HG03135 (cell line): ENCODE measurements around the gene DGKH.
A peak's percentile ranks its signal among the peaks of the same experiment; 100 is the strongest.
"Not testable (repeated sequence)": the region's sequence is repeated elsewhere in the genome, so short reads cannot be mapped to it uniquely, and the experiment has no call there.

Experiments used
- ATAC-seq: cut with Tn5 transposase; IDR thresholded peaks from one replicate; pipeline ENCODE4 v1.9.1; 2021; ENCODE audit warnings: mild to moderate bottlenecking, moderate library complexity; ENCODE audit not compliant: unreplicated experiment

DGKH gene

GRCh38 chr13:42223681-42224080 lies 175.2 kb downstream of the DGKH start:
- ATAC-seq = no peak

DNA sequence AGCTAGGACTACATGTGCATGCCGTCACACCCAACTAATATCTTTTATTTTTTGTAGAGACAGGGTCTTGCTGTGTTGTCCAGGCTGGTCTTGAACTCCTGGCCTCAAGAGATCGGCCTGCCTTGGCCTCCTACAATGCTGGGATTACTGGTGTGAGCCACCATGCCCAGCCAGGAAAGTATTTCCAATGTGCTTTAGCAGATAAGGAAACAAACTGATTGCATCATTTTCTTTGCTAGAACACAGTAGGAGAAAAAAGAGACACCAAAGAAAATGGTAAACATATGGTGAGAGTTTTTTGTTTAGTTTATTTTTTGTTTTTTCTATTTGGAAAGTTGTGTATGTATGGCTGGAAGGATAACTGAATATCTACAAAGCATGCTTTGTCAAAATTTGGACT lies 176.6 kb downstream of the DGKH start:
- ATAC-seq = no peak

DNA sequence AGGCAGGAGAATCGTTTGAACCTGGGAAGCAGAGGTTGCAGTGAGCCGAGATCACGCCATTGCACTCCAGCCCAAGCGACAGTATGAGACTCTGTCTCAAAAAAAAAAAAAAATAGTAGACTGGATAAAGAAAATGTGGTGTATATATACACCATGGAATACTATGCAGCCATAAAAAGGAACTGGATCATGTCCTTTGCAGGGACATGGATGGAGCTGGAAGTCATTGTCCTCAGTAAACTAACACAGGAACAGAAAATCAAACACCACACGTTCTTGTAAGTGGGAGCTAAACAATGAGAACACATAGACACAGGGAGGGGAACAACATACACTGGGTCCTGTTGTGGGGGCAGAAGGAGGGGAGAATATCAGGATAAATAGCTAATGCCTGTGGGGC lies 178.3 kb downstream of the DGKH start:
- not testable (repeated sequence) for ATAC-seq

DNA sequence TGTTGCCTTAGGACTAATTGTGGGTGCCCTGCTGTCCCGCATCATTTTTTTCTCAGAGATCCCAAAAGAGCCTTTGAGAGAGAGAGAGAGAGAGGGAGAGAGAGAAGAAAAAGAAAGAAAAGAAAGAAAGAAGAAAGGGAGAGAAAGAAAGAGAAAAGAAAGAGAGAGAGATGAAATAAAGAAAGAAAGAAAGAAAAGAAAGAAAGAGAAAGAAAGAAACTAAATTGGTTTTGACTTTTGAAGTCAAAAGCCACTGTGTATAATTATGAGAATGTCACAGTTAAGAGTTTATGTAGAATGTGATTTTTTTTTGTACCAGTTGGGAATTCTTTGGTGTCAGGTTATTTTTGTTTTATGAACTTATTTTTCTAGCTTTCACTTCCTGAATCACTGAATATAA lies 180.1 kb downstream of the DGKH start:
- no peak for ATAC-seq

DNA sequence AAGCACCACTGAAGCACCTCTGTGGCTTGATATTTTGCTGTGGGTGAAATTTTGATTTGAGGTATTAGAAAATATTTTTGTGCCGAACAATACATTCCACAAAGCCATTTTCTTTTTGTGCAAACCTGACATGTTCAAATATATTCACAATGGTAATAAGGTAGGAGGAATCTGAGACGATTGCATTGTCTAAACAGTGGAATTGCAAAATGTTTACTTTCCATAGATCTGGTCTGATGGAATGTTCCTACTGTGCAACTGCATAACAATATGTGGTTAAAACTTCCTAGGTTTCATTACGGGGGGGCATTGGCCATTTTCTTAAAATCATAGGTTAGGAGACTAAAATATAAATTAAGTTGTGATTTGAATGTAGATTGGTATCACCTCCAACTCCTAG lies 180.8 kb downstream of the DGKH start:
- ATAC-seq = no peak

DNA sequence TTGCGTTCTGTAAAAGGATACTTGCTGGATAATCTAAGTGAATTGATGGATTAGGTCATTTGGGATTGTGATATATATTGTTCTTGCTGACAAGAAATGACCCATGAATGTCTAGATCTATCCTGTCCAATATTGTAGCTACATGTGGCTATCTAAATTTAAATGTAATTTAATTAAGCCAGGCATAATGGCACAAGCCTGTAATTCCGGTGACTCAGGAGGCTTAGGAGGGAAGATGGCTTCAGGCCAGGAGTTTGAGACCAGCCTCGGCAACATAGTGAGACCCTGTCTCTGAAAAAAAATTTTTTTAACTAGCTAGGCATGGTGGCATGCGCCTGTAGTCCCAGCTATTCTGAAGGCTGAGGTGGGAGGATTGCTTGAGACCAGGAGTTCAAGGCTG lies 184.2 kb downstream of the DGKH start:
- ATAC-seq = no peak

GRCh38 chr13:42233726-42234125 lies 185.3 kb downstream of the DGKH start:
- ATAC-seq = no peak

DNA sequence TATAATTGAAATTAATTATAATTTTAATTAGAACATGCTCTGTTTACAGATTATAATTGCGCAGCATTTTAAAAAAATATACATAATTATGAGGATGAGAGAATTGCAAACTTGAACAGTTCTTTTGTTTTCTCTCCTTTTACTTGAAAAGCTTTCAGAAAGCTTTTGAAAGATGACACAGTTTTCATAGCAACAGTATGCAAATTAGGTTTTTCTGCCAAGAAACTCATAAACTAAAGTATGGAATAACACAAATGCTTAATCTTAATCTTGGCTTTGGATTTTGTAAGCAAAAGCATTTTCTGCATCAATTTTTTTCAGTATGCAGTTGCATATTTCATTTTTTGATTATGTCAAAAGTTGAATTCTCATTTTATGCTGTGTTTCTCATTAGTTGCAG lies 190.7 kb downstream of the DGKH start:
- ATAC-seq = no peak

DNA sequence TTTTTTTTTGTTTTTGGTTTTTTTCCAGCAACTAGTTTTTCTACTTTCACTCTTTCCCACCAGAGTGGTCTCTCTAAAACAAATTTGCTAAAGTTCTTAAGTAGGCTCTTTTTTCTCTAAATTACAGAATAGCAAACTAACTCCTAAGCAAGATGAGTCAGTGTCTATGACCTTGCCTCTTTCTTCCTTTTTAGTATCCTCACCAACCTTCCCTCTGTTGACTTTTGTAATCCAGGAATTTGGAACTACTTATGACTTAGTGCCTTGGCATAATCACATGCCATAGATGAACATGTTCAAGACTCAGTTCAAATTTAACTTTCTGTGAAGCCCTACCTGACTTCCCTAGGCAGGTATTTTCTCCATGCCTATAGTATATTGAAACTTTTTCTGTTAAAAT lies 191.2 kb downstream of the DGKH start:
- ATAC-seq = no peak

DNA sequence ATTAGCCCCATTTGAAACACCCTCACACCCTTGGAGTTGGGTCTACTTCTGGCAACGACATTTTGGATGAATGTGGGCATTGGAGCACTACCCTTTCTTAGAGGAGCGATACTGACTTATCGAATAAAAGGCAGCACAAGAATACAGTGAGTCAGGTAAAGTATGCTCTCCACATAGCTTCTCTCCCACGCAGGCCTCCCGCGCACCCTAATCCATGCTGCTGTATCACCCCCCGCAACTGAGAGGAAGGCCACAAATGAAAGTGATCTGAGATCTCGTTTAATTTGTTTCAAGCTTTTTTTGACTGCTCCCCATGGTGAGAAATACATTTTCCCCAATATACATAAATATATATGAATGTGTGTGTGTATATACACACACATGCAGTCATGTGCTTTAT lies 198.1 kb downstream of the DGKH start:
- no peak for ATAC-seq

DNA sequence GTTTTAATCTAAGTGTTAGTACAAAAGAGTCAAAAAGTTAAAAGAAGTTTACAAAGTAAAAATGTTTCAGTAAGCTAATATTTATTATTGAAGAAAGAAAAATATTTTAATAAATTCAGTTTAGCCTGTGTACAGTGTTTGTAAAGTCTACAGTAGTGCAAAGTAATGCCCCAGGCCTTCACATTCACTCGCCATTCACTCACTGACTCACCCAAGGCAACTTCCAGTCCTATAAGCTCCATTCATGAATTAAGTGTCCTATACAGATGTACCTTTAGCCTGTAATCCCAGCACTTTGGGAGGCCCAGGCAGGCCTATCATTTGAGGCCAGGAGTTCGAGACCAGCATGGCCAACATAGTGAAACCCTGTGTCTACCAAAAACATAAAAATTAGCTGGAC lies 199.4 kb downstream of the DGKH start:
- ATAC-seq = no peak

- ATAC-seq = no peak
These were observed 207.4 kb downstream of the DGKH start for GRCh38 chr13:42255886-42256285.

- no peak for ATAC-seq
These were observed 210.3 kb downstream of the DGKH start for GRCh38 chr13:42258747-42259146.

GRCh38 chr13:42259515-42259914 lies 211.1 kb downstream of the DGKH start:
- no peak for ATAC-seq

DNA sequence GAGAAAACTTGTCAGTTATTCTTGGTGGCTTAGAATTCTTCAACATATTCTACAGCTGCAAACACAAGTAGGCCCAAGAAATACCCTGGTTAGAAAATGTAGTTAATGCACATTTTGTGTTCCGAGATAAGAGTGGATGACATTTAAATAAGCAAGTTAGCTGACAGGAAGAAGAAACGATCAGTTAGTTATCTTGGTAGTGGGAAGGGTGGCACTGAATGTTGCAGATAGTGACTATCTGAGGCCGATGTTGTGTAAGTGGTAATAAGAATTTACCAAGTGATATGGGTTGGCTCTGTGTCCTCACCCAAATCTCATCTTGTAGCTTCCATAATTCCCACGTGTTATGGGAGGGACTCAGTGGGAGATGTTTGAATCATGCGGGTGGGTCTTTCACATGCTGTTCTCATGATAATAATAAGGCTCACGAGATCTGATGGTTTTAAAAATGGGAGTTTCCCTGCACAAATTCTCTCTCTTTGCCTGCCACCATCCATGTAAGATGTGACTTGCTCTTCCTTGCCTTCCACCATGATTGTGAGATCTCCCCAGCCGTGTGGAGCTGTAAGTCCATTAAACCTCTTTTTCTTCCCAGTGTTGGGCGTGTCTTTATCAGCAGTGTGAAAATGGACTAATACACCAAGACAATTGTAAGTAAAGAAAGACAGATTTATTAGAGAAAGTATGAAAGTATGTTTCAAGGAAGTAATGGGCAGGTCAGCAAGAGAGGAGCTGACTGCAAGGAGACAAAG lies 212.6 kb downstream of the DGKH start:
- ATAC-seq = no peak

- ATAC-seq = no peak
These were observed 218.0 kb downstream of the DGKH start for GRCh38 chr13:42266473-42266872.

DNA sequence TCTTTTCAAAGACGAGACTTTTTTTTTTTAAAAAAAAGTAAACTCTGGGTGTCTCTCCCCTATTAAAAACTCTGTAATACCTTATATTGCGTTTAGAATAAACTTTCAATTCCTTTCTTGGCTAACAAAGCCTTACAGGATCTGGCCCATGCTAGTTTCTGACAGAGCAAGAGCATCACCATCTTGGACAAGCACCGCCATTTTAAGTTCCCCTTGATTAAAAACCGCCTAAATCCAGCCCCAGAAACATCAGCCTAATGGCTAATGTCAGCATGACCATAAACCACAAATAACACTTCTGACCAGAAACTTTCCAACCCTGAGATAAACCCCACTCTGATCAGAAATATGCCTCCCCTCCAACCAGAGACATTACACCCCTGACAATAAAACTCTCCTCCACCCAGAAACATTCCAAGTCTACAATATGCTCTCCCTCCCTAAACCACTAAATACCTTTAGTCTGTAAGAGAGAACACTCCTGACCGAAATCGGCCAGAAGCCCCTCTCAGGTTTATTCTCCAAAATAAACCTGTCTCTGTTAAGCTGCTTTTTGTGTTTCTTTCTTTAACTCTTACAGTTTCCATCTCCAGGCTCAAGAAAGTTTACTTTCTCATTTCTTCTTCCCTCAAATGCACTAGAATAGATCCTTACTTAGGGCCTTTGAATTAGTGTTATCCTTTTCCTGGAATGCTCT lies 221.9 kb downstream of the DGKH start:
- ATAC-seq = no peak

- ATAC-seq = no peak
These were observed 222.4 kb downstream of the DGKH start for GRCh38 chr13:42270857-42271215.

DNA sequence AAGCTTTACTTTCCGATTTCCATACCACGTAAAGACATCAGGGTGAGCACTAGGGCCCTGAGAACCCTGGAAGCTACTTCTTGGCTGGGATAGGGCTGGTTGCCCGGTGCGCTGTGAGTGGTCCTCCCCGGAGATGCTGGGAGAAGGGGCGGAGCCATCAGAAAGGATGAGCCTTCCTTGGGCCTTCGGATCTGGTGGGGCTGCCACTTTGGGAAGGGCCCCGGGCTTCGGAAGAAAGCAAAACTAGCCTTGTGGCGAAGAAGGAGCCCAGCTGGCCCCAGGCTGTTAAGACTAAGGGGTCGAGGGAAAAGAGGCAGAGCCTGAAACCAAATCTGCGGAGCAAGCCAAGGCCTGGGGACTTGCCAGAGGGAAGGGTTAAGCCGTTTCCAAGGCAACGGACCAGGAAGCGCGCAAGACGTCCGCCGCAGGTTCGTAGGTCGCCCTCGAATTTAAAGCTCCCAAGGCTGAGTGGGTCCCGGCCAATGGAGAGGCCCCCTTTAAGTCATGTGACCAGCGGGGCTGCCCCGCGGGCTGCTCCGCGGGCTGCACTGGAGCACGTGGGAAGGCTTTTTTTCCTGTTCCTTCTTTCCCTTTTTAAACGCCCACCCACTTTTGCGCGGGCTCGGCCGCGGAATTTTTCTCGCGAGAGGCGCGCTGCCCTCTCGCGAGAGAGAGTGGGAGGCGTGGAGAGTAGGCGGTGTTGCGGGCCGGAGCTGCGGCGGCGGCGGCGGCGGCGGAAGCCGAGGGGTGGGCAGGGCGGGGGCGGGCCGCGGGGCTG lies 223.1 kb downstream of the DGKH start:
- ATAC-seq = peak; percentile 84

GRCh38 chr13:42272115-42272803 lies 223.8 kb downstream of the DGKH start, which contains the start of gene AKAP11:
AKAP11 (plus strand) TSS chr13:42272152; CDS start chr13:42286349, 14,197 bp downstream.
- peak; percentile 22 for ATAC-seq

DNA sequence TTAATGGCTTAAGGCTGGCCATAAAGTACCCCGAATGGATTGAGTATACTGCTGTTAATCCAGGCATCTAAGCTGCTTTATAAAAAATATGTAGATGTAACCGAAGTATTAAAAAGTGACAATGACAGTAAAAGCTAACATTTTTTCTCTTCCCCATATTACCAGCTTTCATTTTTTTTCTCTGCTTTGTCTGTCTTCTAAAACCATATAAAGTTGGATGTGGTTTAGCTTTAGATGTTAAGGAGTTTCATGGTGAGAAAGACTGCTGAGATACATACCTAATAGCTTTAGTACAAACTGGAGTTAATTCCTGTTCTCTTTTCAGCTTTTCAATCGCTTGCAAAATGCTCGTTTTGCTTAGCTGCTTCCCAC lies 224.3 kb downstream of the DGKH start:
- ATAC-seq = no peak
